Adrenal gland (tissue), 5 donors: ENCODE measurements around the gene APRT.

ENCODE experiments used
- POLR2A ChIP-seq, 2 donors: fragments of 450-650 bp; IDR thresholded peaks; one replicate each; pipeline ENCODE4 v1.6.1; 2017; ENCODE audit warnings: antibody characterized with exemption in 2 of 2, mild to moderate bottlenecking in 2 of 2, moderate library complexity in 1 of 2
- TF ChIP-seq, protein P1 (sequence below), 6 experiments: fragments of 450-650 bp in 4 of 6; fragments of 200-600 bp in 2 of 6; sonication (generic) in 1 of 6; IDR thresholded peaks; 1 replicate in 5 of 6; 2 replicates in 1 of 6; pipeline versions ENCODE4 v1.5.1 to v1.8.0; 2016 to 2021; ENCODE audit warnings: antibody characterized with exemption in 6 of 6, mild to moderate bottlenecking in 2 of 6, moderate library complexity in 1 of 6
- donor health status: DM: no; HTN: no; CAD: no.

DNA sequence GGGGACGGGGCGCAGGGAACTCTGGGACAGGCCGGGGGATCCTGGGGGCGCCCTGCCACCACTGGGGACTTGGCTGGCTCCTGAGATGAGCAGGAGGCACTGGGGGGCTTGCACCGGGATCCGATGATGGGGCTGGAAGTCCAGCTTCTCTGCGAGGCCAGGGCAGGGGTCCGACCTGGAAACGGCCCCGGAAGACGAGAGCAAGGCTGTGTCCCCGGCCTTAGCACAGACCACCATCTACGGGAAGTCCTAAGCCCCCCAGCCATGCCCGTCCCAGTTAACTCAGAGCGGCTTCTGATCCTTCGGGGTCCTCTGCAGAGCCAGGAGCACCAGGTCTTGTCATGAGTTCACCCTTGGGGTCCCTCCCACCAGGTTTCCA, 7.6 kb downstream of the APRT start:
- TF ChIP-seq, protein P1, sequence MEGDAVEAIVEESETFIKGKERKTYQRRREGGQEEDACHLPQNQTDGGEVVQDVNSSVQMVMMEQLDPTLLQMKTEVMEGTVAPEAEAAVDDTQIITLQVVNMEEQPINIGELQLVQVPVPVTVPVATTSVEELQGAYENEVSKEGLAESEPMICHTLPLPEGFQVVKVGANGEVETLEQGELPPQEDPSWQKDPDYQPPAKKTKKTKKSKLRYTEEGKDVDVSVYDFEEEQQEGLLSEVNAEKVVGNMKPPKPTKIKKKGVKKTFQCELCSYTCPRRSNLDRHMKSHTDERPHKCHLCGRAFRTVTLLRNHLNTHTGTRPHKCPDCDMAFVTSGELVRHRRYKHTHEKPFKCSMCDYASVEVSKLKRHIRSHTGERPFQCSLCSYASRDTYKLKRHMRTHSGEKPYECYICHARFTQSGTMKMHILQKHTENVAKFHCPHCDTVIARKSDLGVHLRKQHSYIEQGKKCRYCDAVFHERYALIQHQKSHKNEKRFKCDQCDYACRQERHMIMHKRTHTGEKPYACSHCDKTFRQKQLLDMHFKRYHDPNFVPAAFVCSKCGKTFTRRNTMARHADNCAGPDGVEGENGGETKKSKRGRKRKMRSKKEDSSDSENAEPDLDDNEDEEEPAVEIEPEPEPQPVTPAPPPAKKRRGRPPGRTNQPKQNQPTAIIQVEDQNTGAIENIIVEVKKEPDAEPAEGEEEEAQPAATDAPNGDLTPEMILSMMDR (IDR thresholded peaks at IDR 0.05) = no peak
- TF ChIP-seq POLR2A (IDR thresholded peaks at IDR 0.05) = no peak
